HG03575 (cell line): ENCODE results near the gene NSUN4.

Source experiments
- ATAC-seq: cut with Tn5 transposase; IDR thresholded peaks from one replicate; pipeline ENCODE4 v1.9.1; 2021; ENCODE audit not compliant: unreplicated experiment, insufficient number of reproducible peaks, low FRiP score; ENCODE audit errors: extremely low read depth

The NSUN4 gene

GRCh38 chr1:46401154-46401913 is 60.7 kb downstream of the NSUN4 start:
- no peak for ATAC-seq

- no peak for ATAC-seq
Measured at GRCh38 chr1:46401964-46402626, 61.5 kb downstream of the NSUN4 start.

GRCh38 chr1:46403916-46404315 is 63.3 kb downstream of the NSUN4 start:
- no peak for ATAC-seq

GRCh38 chr1:46404482-46405196 is 64.0 kb downstream of the NSUN4 start:
- ATAC-seq: no peak

- ATAC-seq: no peak
Measured at GRCh38 chr1:46405197-46405555, 64.6 kb downstream of the NSUN4 start.

GRCh38 chr1:46405724-46406123 is 65.1 kb downstream of the NSUN4 start:
- no peak for ATAC-seq

- no peak for ATAC-seq
Measured at GRCh38 chr1:46406881-46407608, 66.4 kb downstream of the NSUN4 start.

- ATAC-seq: no peak
Measured at GRCh38 chr1:46407636-46408035, 67.0 kb downstream of the NSUN4 start.

GRCh38 chr1:46408356-46409062 is 67.9 kb downstream of the NSUN4 start:
- ATAC-seq: no peak

GRCh38 chr1:46409063-46409372 is 68.4 kb downstream of the NSUN4 start:
- ATAC-seq: no peak

GRCh38 chr1:46410156-46411009 is 69.8 kb downstream of the NSUN4 start:
- no peak for ATAC-seq

- ATAC-seq: no peak
Measured at GRCh38 chr1:46411010-46411405, 70.4 kb downstream of the NSUN4 start.
